IMR-90 (cell line): ENCODE data around the gene RIPOR3. TPM values are rescaled to one million over a fixed set of nuclear protein-coding genes. Genes with fewer than 3 reads are reported as not detected.

Source experiments
- ATAC-seq: fragments of 200-7000 bp; cut with Tn5 transposase; 2 replicates; pipeline ENCODE4 v1.9.1; 2020; ENCODE audit warnings: low read depth, mild to moderate bottlenecking, moderate library complexity
- BruUV-seq: library from RNA; stranded (reverse); fragments of 400-500 nt; replicated peaks from 2 replicates; lab custom pipeline; 2021; lab: Mats Ljungman, UMichigan
- CTCF ChIA-PET: fragments of 300-600 bp; formaldehyde crosslinking; extraction: SDS; loops from one replicate; lab custom pipeline; 2021; ENCODE audit warnings: antibody characterized with exemption; lab: Yijun Ruan, JAX
- POLR2A ChIA-PET: fragments of 300-600 bp; sonication (Branson Sonifier 250); formaldehyde crosslinking; loops from one replicate; lab custom pipeline; 2022; ENCODE audit warnings: antibody characterized with exemption; ENCODE audit not compliant: unreplicated experiment; lab: Charles Lee
- DNase-seq: peaks from one replicate; pipeline ENCODE4 v3.0.0; 2013
- H2AFZ ChIP-seq: replicated peaks from 2 replicates; pipeline ENCODE3; 2013; ENCODE audit warnings: low read length, mild to moderate bottlenecking; ENCODE audit not compliant: poor library complexity
- H2AK5ac ChIP-seq: 2 replicates; pipeline ENCODE4 v1.6.1; 2013; ENCODE audit warnings: low read depth, low read length, inconsistent platforms
- H2AK9ac ChIP-seq: replicated peaks from 2 replicates; pipeline ENCODE3; 2013; ENCODE audit warnings: mild to moderate bottlenecking, low read depth, low read length, moderate library complexity; ENCODE audit not compliant: poor library complexity
- H2BK120ac ChIP-seq: 2 replicates; pipeline ENCODE4 v1.6.1; 2013; ENCODE audit warnings: low read depth, low read length, inconsistent platforms
- H2BK15ac ChIP-seq: 3 replicates; pipeline ENCODE4 v1.6.1; 2013; ENCODE audit warnings: low read depth, low read length, inconsistent platforms
- H2BK20ac ChIP-seq: 2 replicates; pipeline ENCODE4 v1.6.1; 2013; ENCODE audit warnings: low read depth, mild to moderate bottlenecking, inconsistent platforms, low read length, moderate library complexity
- H2BK5ac ChIP-seq: 2 replicates; pipeline ENCODE4 v1.6.1; 2013; ENCODE audit warnings: mild to moderate bottlenecking, low read depth, low read length, inconsistent platforms; ENCODE audit not compliant: poor library complexity, severe bottlenecking
- H3K14ac ChIP-seq: replicated peaks from 2 replicates; pipeline ENCODE4 v1.6.1; 2013; ENCODE audit warnings: low read depth, low read length, inconsistent platforms
- H3K18ac ChIP-seq: 2 replicates; pipeline ENCODE4 v1.6.1; 2013; ENCODE audit warnings: low read depth, low read length, control low read depth
- H3K23ac ChIP-seq: 2 replicates; pipeline ENCODE4 v1.6.1; 2013; ENCODE audit warnings: low read depth, low read length, inconsistent platforms
- H3K27ac ChIP-seq: 2 replicates; pipeline ENCODE4 v1.5.1; 2013; ENCODE audit warnings: mild to moderate bottlenecking, control low read depth, low read length; ENCODE audit not compliant: insufficient read depth
- H3K27me3 ChIP-seq: 2 replicates; pipeline ENCODE4 v1.6.1; 2013; ENCODE audit warnings: low read length; ENCODE audit not compliant: control insufficient read depth, insufficient read depth
- H3K36me3 ChIP-seq: 2 replicates; pipeline ENCODE4 v1.6.1; 2013; ENCODE audit warnings: low read length, mixed read lengths; ENCODE audit not compliant: control insufficient read depth, insufficient read depth
- H3K4ac ChIP-seq: 2 replicates; pipeline ENCODE4 v1.6.1; 2013; ENCODE audit warnings: low read depth, low read length, inconsistent platforms
- H3K4me1 ChIP-seq: 2 replicates; pipeline ENCODE4 v1.6.1; 2013; ENCODE audit warnings: low read length, mixed read lengths; ENCODE audit not compliant: control insufficient read depth, insufficient read depth
- H3K4me2 ChIP-seq: 2 replicates; pipeline ENCODE4 v1.6.1; 2013; ENCODE audit warnings: low read depth, mild to moderate bottlenecking, control low read depth, low read length, moderate library complexity
- H3K4me3 ChIP-seq: 2 replicates; pipeline ENCODE4 v1.5.1; 2013; ENCODE audit warnings: low read depth, mild to moderate bottlenecking, control low read depth, low read length, moderate library complexity; ENCODE audit not compliant: insufficient read depth
- H3K56ac ChIP-seq: 2 replicates; pipeline ENCODE4 v1.6.1; 2013; ENCODE audit warnings: low read length, inconsistent platforms; ENCODE audit not compliant: insufficient read depth; ENCODE audit errors: extremely low read depth
- H3K79me1 ChIP-seq, 2 experiments: 2 replicates each; pipeline ENCODE4 v1.6.1; 2013; ENCODE audit warnings: low read length in 2 of 2, inconsistent platforms in 1 of 2, low read depth in 1 of 2
- H3K9ac ChIP-seq: 2 replicates; pipeline ENCODE4 v1.6.1; 2013; ENCODE audit warnings: low read depth, low read length, control low read depth
- H3K9me1 ChIP-seq: 2 replicates; pipeline ENCODE4 v1.6.1; 2013; ENCODE audit warnings: low read length, inconsistent platforms; ENCODE audit not compliant: insufficient read depth
- H3K9me3 ChIP-seq: 2 replicates; pipeline ENCODE4 v1.6.1; 2013; ENCODE audit warnings: low read length; ENCODE audit not compliant: control insufficient read depth, insufficient read depth
- H4K20me1 ChIP-seq: 2 replicates; pipeline ENCODE4 v1.6.1; 2013; ENCODE audit warnings: low read length, inconsistent platforms; ENCODE audit not compliant: insufficient read depth
- H4K5ac ChIP-seq: 2 replicates; pipeline ENCODE4 v1.6.1; 2013; ENCODE audit warnings: mild to moderate bottlenecking, low read depth, low read length, control low read depth
- H4K8ac ChIP-seq, 2 experiments: 2 replicates each; pipeline ENCODE4 v1.6.1; 2013; ENCODE audit warnings: low read depth in 2 of 2, low read length in 2 of 2, control low read depth in 1 of 2, inconsistent platforms in 1 of 2
- H4K91ac ChIP-seq: 2 replicates; pipeline ENCODE4 v1.6.1; 2013; ENCODE audit warnings: low read depth, low read length, inconsistent platforms; ENCODE audit not compliant: insufficient read depth
- BHLHE40 ChIP-seq: fragments of 150-350 bp; IDR thresholded peaks from 2 replicates; pipeline ENCODE4 v1.6.1; 2016; ENCODE audit warnings: mild to moderate bottlenecking, low read depth, low read length
- CHD1 ChIP-seq: IDR thresholded peaks from 2 replicates; pipeline ENCODE4 v1.6.1; 2012; ENCODE audit warnings: low read depth, low read length, improper control_type of control experiment
- ELK1 ChIP-seq: fragments of 150-350 bp; IDR thresholded peaks from 2 replicates; pipeline ENCODE4 v1.6.1; 2016; ENCODE audit warnings: low read depth, mild to moderate bottlenecking, low read length, moderate library complexity, borderline replicate concordance
- FOS ChIP-seq: fragments of 150-350 bp; IDR thresholded peaks from 2 replicates; pipeline ENCODE4 v1.6.1; 2016; ENCODE audit warnings: low read depth, low read length
- MAFK ChIP-seq: IDR thresholded peaks from 2 replicates; pipeline ENCODE4 v1.6.1; 2012; ENCODE audit warnings: low read depth, low read length, improper control_type of control experiment
- MAZ ChIP-seq: IDR thresholded peaks from 2 replicates; pipeline ENCODE4 v1.6.1; 2012; ENCODE audit warnings: low read depth, mild to moderate bottlenecking, low read length, improper control_type of control experiment, moderate library complexity, borderline replicate concordance
- NFE2L2 ChIP-seq: fragments of 150-350 bp; IDR thresholded peaks from 2 replicates; pipeline ENCODE4 v1.6.1; 2016; ENCODE audit warnings: low read depth, mild to moderate bottlenecking, low read length
- POLR2A ChIP-seq: IDR thresholded peaks from 2 replicates; pipeline ENCODE4 v1.6.1; 2012; ENCODE audit warnings: mild to moderate bottlenecking, low read depth, low read length
- RAD21 ChIP-seq: IDR thresholded peaks from 2 replicates; pipeline ENCODE4 v1.6.1; 2012; ENCODE audit warnings: low read length, improper control_type of control experiment
- RCOR1 ChIP-seq: IDR thresholded peaks from 2 replicates; pipeline ENCODE4 v1.6.1; 2012; ENCODE audit warnings: mild to moderate bottlenecking, low read length, improper control_type of control experiment; ENCODE audit not compliant: insufficient replicate concordance
- RFX5 ChIP-seq: IDR thresholded peaks from 2 replicates; pipeline ENCODE4 v1.8.0; 2012; ENCODE audit warnings: low read depth, mild to moderate bottlenecking, low read length, moderate library complexity
- SMC3 ChIP-seq: fragments of 150-350 bp; IDR thresholded peaks from 2 replicates; pipeline ENCODE4 v1.6.1; 2016; ENCODE audit warnings: low read depth, mild to moderate bottlenecking, antibody characterized with exemption, low read length, moderate library complexity
- USF2 ChIP-seq: fragments of 150-350 bp; IDR thresholded peaks from 2 replicates; pipeline ENCODE4 v1.6.1; 2017; ENCODE audit warnings: mild to moderate bottlenecking, antibody characterized with exemption, low read length, low read depth
- WGBS, 2 experiments: methylation state at CpG; one replicate each; pipeline versions ENCODE4 v1.1.5 to v1.1.7; 2013; ENCODE audit warnings: missing lambda C conversion rate in 2 of 2; ENCODE audit not compliant: insufficient read length in 1 of 2; ENCODE audit errors: extremely low coverage in 2 of 2; 5-methylcytosine and 5-hydroxymethylcytosine counted together
- dilution Hi-C: fragments of 300-500 bp; cut with HindIII; formaldehyde crosslinking; loops from one replicate; pipeline ENCODE4 v1.14.3; 2018; ENCODE audit warnings: low sequenced_read_pairs; ENCODE audit not compliant: unreplicated experiment
- in situ Hi-C: fragments of 300-500 bp; cut with MboI; formaldehyde crosslinking; loops from 3 replicates; pipeline ENCODE4 v1.14.3; 2019; ENCODE audit warnings: low sequenced_read_pairs, inconsistent platforms, mixed read lengths
- intact Hi-C: fragments of 100-400 bp; cut with micrococcal nuclease; formaldehyde crosslinking; loops from 2 replicates; pipeline ENCODE4 v1.10.0; 2022
- polyA plus RNA-seq, 3 experiments: library from polyadenylated mRNA; depleted of rRNA; stranded (reverse); fragments of >200 nt; gene quantifications; 2 replicates each; pipeline ENCODE4 v1.2.3, GENCODE V29; 2012; ENCODE audit warnings: low replicate concordance in 1 of 3
- total RNA-seq: library from RNA; depleted of rRNA; stranded (reverse); fragments of >200 nt; gene quantifications from 2 replicates; pipeline ENCODE4 v1.2.3, GENCODE V29; 2012

Gene RIPOR3
- total and polyA plus RNA-seq, 2 of the 4 experiments (the other 2 are of a cell fraction) = 0.54 to 1.7 TPM

GRCh38 chr20:50634191-50634590 is 57.2 kb downstream of the RIPOR3 start:
- intact Hi-C loops = no loop called here
- Histone ChIP-seq H3K9me1 (peaks cover 15% of the 10 kb centered on the region), H2BK5ac (no peak overlapping the region), H3K4me3 (no peak overlapping the region), H3K18ac (no peak overlapping the region), H3K14ac (peak overlapping the region; percentile 61), H3K9ac (no peak overlapping the region), H3K27ac (no peak overlapping the region), H2BK20ac (peak overlapping the region; percentile 46), H2BK15ac (peak overlapping the region; percentile 19; the same call in 2 of the 3 replicates), H3K4ac (peak overlapping the region; percentile 72), H4K91ac (peak overlapping the region; percentile 20), H3K23ac (peak overlapping the region; percentile 38; the same call in 1 of the 2 replicates), H2BK120ac (peak overlapping the region; percentile 74; the same call in 1 of the 2 replicates), H2AFZ (peak overlapping the region; percentile 49), H2AK5ac (peak overlapping the region; percentile 71), H3K9me3 (no peaks in the 10 kb centered on the region), H3K4me2 (no peak overlapping the region), H3K27me3 (no peaks in the 10 kb centered on the region), H4K8ac (peak overlapping the region in 1 of 2 experiments; percentile 71; a peak in 1 of 4 replicates), H3K36me3 (no peaks in the 10 kb centered on the region), H4K5ac (no peak overlapping the region; the same call in 1 of the 2 replicates), H3K4me1 (peaks cover 25% of the 10 kb centered on the region), H3K79me1 (peaks cover 4 to 51% of the 10 kb centered on the region in 2 experiments; a peak in 3 of 4 replicates), H3K56ac (no peak overlapping the region), H2AK9ac (no peak overlapping the region), H4K20me1 (no peaks in the 10 kb centered on the region)
- no peak for DNase-seq
- POLR2A ChIA-PET = interaction anchor here (0.6 kb wide), 1 partner anchor 56 kb away, joined by 8 read pairs; no protein-coding TSS in a partner anchor
- no TSS peak for BruUV-seq
- no CpG with 5 or more reads among the region's 6 CpGs for WGBS, 2 experiments
- TF ChIP-seq RCOR1 (no peak), MAZ (no peak), RFX5 (no peak), BHLHE40 (no peak), SMC3 (no peak), CHD1 (no peak), ELK1 (no peak), MAFK (no peak), NFE2L2 (no peak), POLR2A (no peak), FOS (no peak), RAD21 (no peak), USF2 (no peak)
- in situ Hi-C loops = loop anchor here (5.0 kb wide), 1 partner anchor 108 kb away; no protein-coding TSS in a partner anchor
- ATAC-seq = no peak
- dilution Hi-C loops = no loop called here
- CTCF ChIA-PET = interaction anchor here (0.6 kb wide), 1 partner anchor 411 kb away, joined by 3 read pairs; no protein-coding TSS in a partner anchor
